GM21447 (cell line): ENCODE results near the gene HNRNPA3.
A peak's percentile ranks its signal among the peaks of the same experiment; 100 is the strongest.
"Not testable (repeated sequence)": the region's sequence is repeated elsewhere in the genome, so short reads cannot be mapped to it uniquely, and the experiment has no call there.

Source experiments
- ATAC-seq: cut with Tn5 transposase; IDR thresholded peaks from one replicate; pipeline ENCODE4 v1.9.1; 2021; ENCODE audit not compliant: unreplicated experiment

HNRNPA3 gene

DNA sequence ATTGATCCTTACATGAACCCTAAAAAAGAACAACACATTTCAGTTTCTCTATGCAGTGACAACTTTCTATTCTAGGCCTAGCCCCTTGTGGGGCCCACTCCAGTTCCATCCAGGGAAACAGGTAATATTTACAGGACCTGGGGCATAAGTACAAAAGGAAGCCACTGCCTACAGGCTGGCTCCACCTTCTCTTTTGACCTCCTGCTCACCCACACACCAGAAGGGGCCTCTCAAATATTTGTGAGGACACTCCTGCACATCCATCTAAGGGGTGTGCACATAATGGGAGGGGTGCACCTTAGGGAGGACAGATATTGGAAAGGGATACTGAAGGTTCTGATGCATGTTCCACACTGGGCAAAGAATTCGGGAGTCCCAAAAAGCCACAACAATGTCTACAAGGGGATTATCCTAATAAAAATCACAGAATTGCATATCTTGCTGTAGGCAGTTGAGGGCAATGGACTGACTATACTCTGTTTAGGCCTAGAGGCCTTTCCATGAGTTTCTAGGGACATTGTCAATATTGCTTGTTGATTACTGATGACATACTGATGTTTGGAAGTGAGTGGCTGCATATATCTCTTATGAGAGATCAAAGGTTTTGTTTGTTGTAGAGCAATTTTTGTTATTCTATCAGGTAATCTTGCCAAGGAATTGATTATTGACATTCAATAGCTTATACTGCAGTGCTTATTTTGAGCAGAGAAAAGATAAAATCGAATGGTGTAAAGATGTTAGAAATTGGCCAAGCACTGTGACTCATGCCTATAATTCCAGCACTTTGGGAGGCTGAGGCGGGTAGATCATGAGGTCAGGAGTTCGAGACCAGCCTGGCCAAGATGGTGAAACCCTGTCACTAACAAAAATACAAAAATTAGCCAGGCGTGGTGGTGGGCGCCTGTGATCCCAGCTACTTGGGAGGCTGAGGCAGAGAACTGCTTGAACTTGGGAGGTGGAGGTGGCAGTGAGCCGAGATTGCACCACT, 23.8 kb upstream of the HNRNPA3 start:
- ATAC-seq: no peak

DNA sequence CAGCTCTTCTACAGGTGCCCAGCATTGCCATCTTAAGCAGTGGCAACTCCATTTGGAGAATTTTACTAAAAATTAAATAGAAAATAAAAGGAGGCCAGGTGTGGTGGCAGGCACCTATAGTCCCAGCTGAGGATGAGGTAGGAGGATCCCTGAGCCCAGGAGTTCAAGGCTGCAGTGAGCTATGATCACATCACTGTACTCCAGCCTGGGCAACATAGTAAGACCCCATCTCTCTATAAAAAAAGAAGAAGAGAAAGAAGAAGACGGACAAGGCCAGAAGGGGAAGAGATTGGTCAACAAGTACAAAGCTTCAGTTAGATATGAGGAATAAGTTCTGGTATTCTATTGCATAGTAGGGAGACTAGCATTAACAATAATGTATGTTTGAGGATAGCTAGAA, 21.7 kb upstream of the HNRNPA3 start:
- no peak for ATAC-seq

- ATAC-seq: no peak
These were observed 19.8 kb upstream of the HNRNPA3 start for GRCh38 chr2:177192788-177193187.

DNA sequence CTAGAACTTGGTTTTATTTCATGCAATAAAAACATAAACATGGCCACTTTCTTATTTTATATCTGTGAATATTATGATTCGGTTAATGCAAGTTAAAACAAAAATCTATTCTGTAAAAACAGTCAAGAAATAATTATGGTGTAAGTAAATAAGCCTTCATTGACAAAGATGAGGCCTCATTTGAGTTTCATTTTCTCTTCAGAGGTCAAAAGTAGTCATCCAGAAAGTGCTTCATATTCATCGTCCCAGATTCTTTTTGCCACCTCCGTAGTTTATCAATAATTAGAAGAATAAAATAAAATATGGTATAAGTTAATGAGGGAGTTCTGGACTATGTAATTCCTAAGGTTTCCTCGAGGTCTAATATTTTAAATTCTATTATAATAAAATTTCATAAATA, 19.4 kb upstream of the HNRNPA3 start:
- ATAC-seq: peak; percentile 83

DNA sequence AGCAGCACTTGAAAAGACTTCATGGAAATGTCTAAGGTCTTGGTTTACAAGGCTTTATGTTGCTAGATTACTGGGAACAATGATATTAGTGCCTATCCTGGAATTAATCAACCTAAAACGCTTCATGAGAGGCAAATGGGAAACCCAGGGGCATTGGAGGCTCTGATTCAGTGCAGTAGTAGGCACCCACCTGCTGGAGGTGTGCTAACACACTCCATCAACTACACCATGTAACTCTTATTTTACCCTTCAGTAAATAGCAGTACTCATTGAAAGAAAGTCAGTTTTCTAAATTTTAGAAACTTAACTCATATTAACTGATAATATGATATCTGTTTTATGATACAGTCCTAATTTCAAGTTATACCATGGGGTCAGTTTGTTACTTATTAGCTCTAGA, 17.4 kb upstream of the HNRNPA3 start:
- no peak for ATAC-seq

GRCh38 chr2:177200419-177200818, 12.2 kb upstream of the HNRNPA3 start:
- ATAC-seq: not testable (repeated sequence)

DNA sequence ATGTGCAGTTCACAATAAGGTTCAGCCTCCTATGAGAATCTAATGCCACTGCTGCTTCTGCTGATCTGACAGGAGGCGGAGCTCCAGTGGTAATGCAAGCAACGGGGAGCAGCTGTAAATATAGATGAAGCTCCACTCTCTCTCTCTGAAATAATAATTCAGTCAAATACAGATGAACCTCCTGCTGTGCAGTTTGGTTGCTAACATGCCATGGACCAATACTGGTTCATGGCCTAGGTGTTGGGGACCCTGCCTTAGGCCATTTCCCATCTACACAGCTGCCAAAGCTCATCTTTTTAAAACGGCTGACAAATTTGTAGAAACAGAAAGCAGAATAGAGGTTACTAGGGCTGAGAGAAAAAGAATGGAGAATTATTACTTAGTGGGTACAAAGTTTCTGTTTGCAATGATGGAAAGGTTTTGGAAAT, 10.7 kb upstream of the HNRNPA3 start:
- ATAC-seq: no peak

DNA sequence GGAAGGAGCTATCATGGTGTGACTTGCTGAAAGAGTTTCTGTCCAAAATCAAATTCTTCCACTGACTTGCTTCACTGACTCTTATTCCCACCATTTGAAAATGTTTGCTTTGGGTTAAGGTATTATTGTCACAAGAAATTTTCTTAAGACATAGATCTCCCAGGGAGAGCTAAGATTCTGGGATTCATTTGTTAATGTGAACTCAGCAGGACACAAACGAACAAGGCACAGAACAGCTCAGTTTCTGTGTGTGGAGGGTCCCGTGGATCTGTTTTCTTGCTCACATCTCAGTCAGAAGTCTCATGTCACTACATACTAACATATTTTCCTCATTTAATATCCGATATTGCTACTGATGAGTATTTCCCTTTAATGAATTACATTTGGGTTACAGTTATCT, 8.2 kb upstream of the HNRNPA3 start:
- ATAC-seq: no peak

GRCh38 chr2:177207101-177207500, 5.5 kb upstream of the HNRNPA3 start:
- ATAC-seq: peak; percentile 83

GRCh38 chr2:177211169-177211568, 1.4 kb upstream of the HNRNPA3 start:
- no peak for ATAC-seq

GRCh38 chr2:177211576-177212105, 953 bp upstream of the HNRNPA3 start:
- ATAC-seq: no peak

- ATAC-seq: peak; percentile 49
These were observed 580 bp downstream of the HNRNPA3 start for GRCh38 chr2:177212891-177213856.

- ATAC-seq: no peak
These were observed 4.8 kb downstream of the HNRNPA3 start for GRCh38 chr2:177217247-177217843.

DNA sequence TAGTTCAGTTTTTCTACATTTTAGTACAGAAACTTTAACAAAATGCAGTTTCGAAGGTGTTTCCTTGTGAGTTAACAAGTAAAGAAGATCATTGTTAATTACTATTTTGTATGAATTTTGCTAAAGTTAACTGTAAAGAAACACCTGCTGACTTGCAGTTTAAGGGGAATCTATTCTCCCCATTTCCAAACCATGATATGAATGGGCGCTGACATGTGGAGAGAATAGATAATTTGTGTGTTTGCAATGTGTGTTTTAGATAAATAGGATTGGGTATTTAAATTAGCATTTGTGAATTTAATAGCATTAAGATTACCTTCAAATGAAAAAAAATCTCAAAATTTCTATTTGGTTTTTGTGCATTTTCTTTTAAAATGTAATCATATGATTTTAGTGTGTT, 7.2 kb downstream of the HNRNPA3 start:
- not testable (repeated sequence) for ATAC-seq

DNA sequence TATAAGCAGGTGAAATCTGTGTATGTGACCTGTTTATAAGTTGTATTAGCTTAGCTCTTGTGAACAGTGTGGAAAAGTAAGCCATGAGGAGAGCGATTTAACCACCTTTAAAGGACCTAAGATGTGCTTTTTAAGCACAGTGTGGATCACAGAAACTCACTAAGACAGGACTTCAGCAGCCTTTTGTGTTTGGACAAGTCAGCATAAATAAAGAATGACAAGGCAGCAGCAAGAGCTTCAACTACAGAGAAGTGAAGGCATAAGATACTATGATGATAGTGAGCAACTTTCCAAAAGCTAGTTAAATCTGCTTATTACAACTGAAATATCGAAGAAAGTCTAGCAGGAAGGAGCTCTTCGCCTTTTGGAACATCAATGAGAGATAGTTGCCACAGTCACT, 8.9 kb downstream of the HNRNPA3 start:
- ATAC-seq: no peak

GRCh38 chr2:177221970-177222369, 9.4 kb downstream of the HNRNPA3 start:
- no peak for ATAC-seq

GRCh38 chr2:177223436-177223835, 10.8 kb downstream of the HNRNPA3 start:
- not testable (repeated sequence) for ATAC-seq

GRCh38 chr2:177225965-177226360, 13.4 kb downstream of the HNRNPA3 start:
- ATAC-seq: no peak

DNA sequence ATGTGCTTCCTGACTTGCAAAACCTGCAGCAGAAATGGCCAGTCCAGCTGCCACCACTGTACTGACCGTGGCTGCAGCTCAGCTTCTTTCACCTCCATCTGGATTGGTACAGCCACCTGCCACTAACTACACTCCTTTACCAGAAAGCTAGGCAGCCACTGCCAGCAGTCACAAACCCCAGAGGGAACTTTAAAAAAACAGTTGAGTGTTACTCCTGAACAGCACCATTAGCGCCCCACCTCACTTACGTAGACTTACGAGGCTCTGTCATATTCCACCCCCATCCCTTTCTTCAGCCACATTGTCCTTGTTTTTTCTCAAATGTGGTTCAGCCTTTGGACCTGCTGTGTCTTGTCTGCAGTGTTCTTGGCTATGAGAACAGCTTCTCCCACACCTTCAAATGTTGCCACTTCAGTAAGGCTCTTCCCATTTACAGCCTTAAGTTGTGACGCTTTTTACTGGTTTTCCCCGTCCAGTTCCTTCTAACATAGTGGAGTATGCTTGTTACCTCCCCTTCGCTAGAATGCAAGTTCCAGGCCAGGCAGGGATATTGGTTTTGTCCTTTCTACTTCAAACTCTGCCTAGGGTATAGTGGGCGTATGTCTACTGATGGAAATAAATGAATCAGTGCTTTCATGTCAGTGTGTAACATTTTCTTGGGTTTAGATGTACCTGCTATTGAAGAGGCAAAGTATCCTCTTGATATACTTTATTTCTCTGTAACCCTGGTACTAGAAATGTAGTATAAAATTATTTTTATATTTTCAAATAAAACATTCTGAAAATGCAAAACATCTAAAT, 17.0 kb downstream of the HNRNPA3 start:
- no peak for ATAC-seq

DNA sequence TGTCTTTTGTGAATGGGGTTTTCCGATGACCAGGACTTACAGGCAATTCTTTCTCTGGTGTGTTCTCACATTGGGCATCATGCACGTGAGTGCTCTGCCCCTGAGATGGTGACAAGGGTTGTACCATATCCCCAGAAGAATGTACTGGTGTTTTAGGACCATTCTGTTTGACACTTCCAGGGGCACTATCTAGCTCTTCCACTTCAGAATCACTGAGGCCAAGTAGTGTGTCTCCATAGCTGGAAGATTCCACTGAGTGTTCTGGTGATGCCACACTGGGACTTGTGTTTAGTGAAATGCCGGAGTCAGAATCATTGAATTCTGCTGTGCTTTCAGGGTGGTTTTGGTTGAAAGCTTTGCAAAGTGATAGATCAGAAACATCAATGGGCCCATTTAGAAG, 18.7 kb downstream of the HNRNPA3 start:
- no peak for ATAC-seq
